Keratinocyte (primary cell): ENCODE results near the gene WNT4.

Source experiments
- CTCF ChIP-seq, 3 experiments: IDR thresholded peaks in 1 of 3; conservative IDR thresholded peaks in 1 of 3; optimal IDR thresholded peaks in 1 of 3; 2 replicates in 2 of 3; 3 replicates in 1 of 3; pipeline versions ENCODE3 to v1.5.1; 2011; ENCODE audit warnings: low read length in 3 of 3, mild to moderate bottlenecking in 3 of 3, moderate library complexity in 2 of 3, control low read depth in 1 of 3, inconsistent platforms in 1 of 3; ENCODE audit not compliant: insufficient read depth in 2 of 3; ENCODE audit errors: extremely low read depth in 1 of 3
- EZH2 ChIP-seq: IDR thresholded peaks from one replicate; pipeline ENCODE4 v1.6.1; 2012; ENCODE audit warnings: inconsistent platforms, mild to moderate bottlenecking, low read length, moderate library complexity

DNA sequence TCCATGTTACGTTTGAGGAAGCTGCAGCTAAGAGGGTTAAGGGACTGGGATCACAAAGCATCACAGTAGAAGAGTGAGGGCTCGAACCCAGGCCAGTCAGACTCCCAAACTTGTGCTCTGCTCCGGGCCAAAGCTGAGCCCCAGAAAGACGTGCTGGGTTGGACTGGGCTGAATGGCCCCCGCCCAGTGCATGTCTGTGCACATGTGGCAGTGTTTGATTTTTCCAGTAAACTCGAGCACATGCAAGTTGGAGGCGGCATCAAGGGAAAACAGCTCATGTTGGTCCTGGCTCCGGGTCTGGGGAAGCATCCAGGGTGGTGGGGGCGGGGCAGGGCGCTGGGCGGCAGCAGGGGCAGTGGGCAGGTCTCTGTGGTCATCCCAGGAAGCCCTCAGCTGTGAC is 39.8 kb upstream of the WNT4 start:
- TF ChIP-seq CTCF (optimal IDR thresholded peaks at IDR 0.05 in 1 of 3, IDR thresholded peaks at IDR 0.05 in 1 of 3, conservative IDR thresholded peaks at IDR 0.05 in 1 of 3; ENCODE audit: extremely low read depth in 1 of 3, insufficient read depth in 2 of 3, low read length in 3 of 3) (no peak), EZH2 (no peak)
